GM21619 (cell line): Measurements from ENCODE around the gene RTL1.

Experiments used
- ATAC-seq: cut with Tn5 transposase; IDR thresholded peaks from one replicate; pipeline ENCODE4 v1.9.1; 2021; ENCODE audit not compliant: unreplicated experiment

RTL1 gene

GRCh38 chr14:100851946-100852620 is 51.4 kb downstream of the RTL1 start:
- ATAC-seq = no peak

GRCh38 chr14:100851586-100851916 is 52.0 kb downstream of the RTL1 start:
- no peak for ATAC-seq

- no peak for ATAC-seq
Observed at GRCh38 chr14:100850841-100851585, 52.5 kb downstream of the RTL1 start.

- no peak for ATAC-seq
Observed at GRCh38 chr14:100849115-100849781, 54.3 kb downstream of the RTL1 start.

GRCh38 chr14:100846309-100846859 is 57.1 kb downstream of the RTL1 start:
- no peak for ATAC-seq

GRCh38 chr14:100845341-100845740 is 58.2 kb downstream of the RTL1 start:
- ATAC-seq = no peak

- no peak for ATAC-seq
Observed at GRCh38 chr14:100844846-100845245, 58.7 kb downstream of the RTL1 start.

- ATAC-seq = no peak
Observed at GRCh38 chr14:100844421-100844820, 59.1 kb downstream of the RTL1 start.

- no peak for ATAC-seq
Observed at GRCh38 chr14:100844082-100844408, 59.5 kb downstream of the RTL1 start.

GRCh38 chr14:100842799-100843198 is 60.7 kb downstream of the RTL1 start:
- ATAC-seq = no peak

- no peak for ATAC-seq
Observed at GRCh38 chr14:100841761-100842403, 61.6 kb downstream of the RTL1 start.

- no peak for ATAC-seq
Observed at GRCh38 chr14:100841066-100841760, 62.3 kb downstream of the RTL1 start.

GRCh38 chr14:100840286-100841065 is 63.0 kb downstream of the RTL1 start:
- no peak for ATAC-seq

- ATAC-seq = no peak
Observed at GRCh38 chr14:100839681-100840111, 63.8 kb downstream of the RTL1 start.

- no peak for ATAC-seq
Observed at GRCh38 chr14:100839315-100839585, 64.3 kb downstream of the RTL1 start.

GRCh38 chr14:100838493-100839314 is 64.8 kb downstream of the RTL1 start:
- no peak for ATAC-seq

GRCh38 chr14:100837805-100838350 is 65.6 kb downstream of the RTL1 start:
- no peak for ATAC-seq

GRCh38 chr14:100836941-100837804 is 66.3 kb downstream of the RTL1 start:
- no peak for ATAC-seq
